Heart left ventricle (tissue), 16 donors: ENCODE data around the gene TTC16. TPM values are rescaled to one million over a fixed set of nuclear protein-coding genes. Genes with fewer than 3 reads are reported as not detected.

ENCODE experiments used
- ATAC-seq, 4 donors: fragments of 200-7000 bp; cut with Tn5 transposase; one replicate each; pipeline ENCODE4 v1.9.1; 2020 to 2022; ENCODE audit warnings: moderate library complexity in 4 of 4, mild to moderate bottlenecking in 3 of 4, moderate number of reproducible peaks in 1 of 4
- DNase-seq, 5 donors: peaks; one replicate each; pipeline ENCODE4 v3.0.0-alpha.2; 2020
- H3K27ac ChIP-seq, 12 donors: fragments of 200-600 bp; sonication (generic) in 4 of 12; one replicate each; pipeline versions ENCODE4 v1.5.0 to v1.8.0; 2016 to 2022; ENCODE audit warnings: mild to moderate bottlenecking in 2 of 12
- H3K27me3 ChIP-seq, 9 donors: fragments of 200-600 bp; sonication (generic) in 2 of 9; one replicate each; pipeline versions ENCODE4 v1.5.1 to v1.8.0; 2016 to 2022; ENCODE audit warnings: mild to moderate bottlenecking in 3 of 9
- H3K36me3 ChIP-seq, 9 donors: fragments of 200-600 bp; sonication (generic) in 2 of 9; one replicate each; pipeline versions ENCODE4 v1.5.0 to v1.8.0; 2018 to 2022; ENCODE audit warnings: mild to moderate bottlenecking in 2 of 9
- H3K4me1 ChIP-seq, 12 donors: fragments of 200-600 bp; sonication (generic) in 4 of 12; one replicate each; pipeline versions ENCODE4 v1.5.0 to v1.8.0; 2016 to 2022; ENCODE audit warnings: mild to moderate bottlenecking in 3 of 12
- H3K4me3 ChIP-seq, 12 donors: fragments of 200-600 bp; sonication (generic) in 4 of 12; one replicate each; pipeline versions ENCODE4 v1.5.0 to v1.8.0; 2017 to 2022; ENCODE audit warnings: mild to moderate bottlenecking in 9 of 12, moderate library complexity in 4 of 12
- H3K9me3 ChIP-seq, 12 donors: fragments of 200-600 bp; sonication (generic) in 4 of 12; one replicate each; pipeline versions ENCODE4 v1.5.0 to v1.8.0; 2016 to 2022; ENCODE audit warnings: mild to moderate bottlenecking in 1 of 12
- POLR2A ChIP-seq, 2 donors: fragments of 450-650 bp; IDR thresholded peaks; one replicate each; pipeline ENCODE4 v1.6.1; 2017; ENCODE audit warnings: antibody characterized with exemption in 2 of 2, mild to moderate bottlenecking in 2 of 2, moderate library complexity in 2 of 2
- WGBS, 4 donors: extraction: QIAGEN DNeasy Blood & Tissue Kit in 2 of 4; methylation state at CpG; one replicate each; pipeline versions ENCODE4 v1.1.5 to v1.1.7; 2013 to 2018; 5-methylcytosine and 5-hydroxymethylcytosine counted together
- intact Hi-C, 10 donors: fragments of 100-400 bp; cut with DNase I; formaldehyde crosslinking; loops; one replicate each; pipeline versions ENCODE4 v1.11.1 to v1.14.2; 2022
- polyA plus RNA-seq, 2 donors: library from polyadenylated mRNA; stranded (reverse); fragments of 200-250 nt; gene quantifications; one replicate each; pipeline ENCODE4 v1.2.3, GENCODE V29; 2013
- total RNA-seq, 9 donors: library from RNA; depleted of rRNA in 2 of 9; stranded (reverse); fragments of >200 nt in 2 of 9; fragmentation: NEBNext Ultra II Directional in 3 of 9; extraction: Animal tissue kit (Norgen Biotek cat#: 25700) in 3 of 9; gene quantifications; one replicate each; pipeline versions ENCODE4 v1.1.0 to v1.2.4, GENCODE V29; 2016 to 2023
- TF ChIP-seq, protein P1 (sequence below), 12 donors: fragments of 200-600 bp; sonication (generic) in 4 of 12; IDR thresholded peaks; one replicate each; pipeline versions ENCODE4 v1.5.0 to v1.8.0; 2018 to 2022; ENCODE audit warnings: antibody characterized with exemption in 12 of 12, mild to moderate bottlenecking in 5 of 12
- donor health status: ischemic (EF 13 %, LVEDD 7.1; RV severe dilation, severe dysfunction).
- donor health status: healthy with polysubstance abuse.
- donor health status: DM: no; HTN: yes; CAD: no.
- donor health status: DM: no; HTN: no; CAD: no.
- donor health status: ischemic (EF 25% LVEDD 6.9; RV normal size, moderate dysfunction).
- donor health status: ischemic (EF 25% LVEDD 5.7; RV mildly dilated, moderate dysfunction).
- donor health status: healthy.
- donor health status: DM: yes; HTN: yes; CAD: no.
- donor health status: ischemic (EF 35%, LVEDD 5.7; RV mildly dilated, moderate dysfunction).
- donor health status: nonischemic (EF 11% LVEDD 7.7; RV severe dilation, severe dysfunction).
- donor health status: DM: yes; HTN: yes; CAD: no.
- donor health status: PGD.
- donor health status: ischemic (EF 29% LVEDD 5.4; RV normal size, mild dysfunction).
- donor health status: nonischemic (EF 23%, LVEDD 6.1; RV moderate dilation, normal function).

TTC16 gene
- total and polyA plus RNA-seq, 11 donors, result 0.09 to 0.61 (median 0.27) TPM; not detected in 2

DNA sequence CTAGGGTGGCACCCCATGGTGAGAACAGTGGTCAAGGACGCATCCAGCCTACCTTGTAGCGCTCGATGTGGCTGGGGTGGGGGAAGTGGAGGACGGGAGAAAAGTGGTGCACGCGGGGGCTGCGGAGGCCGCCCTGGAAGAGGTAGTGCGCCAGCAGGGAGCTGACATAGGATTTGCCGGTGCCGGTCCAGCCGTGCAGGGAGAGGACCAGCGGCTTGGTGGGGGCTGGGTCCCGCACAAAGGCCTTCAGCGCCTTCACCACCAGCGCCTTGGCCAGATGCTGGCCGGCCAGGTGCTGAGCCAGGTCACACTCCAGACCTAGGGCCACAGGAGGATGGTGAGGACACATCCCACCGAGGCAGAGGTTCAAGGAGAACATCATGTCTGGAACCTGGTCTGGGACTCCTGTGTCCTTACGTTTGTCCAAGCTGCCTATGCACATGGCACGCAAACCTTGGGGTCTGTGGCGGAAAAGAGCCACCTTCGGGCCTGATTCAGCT is 18.4 kb downstream of the TTC16 start:
- no peak for TF ChIP-seq POLR2A (IDR thresholded peaks at IDR 0.05)
- TF ChIP-seq, protein P1, sequence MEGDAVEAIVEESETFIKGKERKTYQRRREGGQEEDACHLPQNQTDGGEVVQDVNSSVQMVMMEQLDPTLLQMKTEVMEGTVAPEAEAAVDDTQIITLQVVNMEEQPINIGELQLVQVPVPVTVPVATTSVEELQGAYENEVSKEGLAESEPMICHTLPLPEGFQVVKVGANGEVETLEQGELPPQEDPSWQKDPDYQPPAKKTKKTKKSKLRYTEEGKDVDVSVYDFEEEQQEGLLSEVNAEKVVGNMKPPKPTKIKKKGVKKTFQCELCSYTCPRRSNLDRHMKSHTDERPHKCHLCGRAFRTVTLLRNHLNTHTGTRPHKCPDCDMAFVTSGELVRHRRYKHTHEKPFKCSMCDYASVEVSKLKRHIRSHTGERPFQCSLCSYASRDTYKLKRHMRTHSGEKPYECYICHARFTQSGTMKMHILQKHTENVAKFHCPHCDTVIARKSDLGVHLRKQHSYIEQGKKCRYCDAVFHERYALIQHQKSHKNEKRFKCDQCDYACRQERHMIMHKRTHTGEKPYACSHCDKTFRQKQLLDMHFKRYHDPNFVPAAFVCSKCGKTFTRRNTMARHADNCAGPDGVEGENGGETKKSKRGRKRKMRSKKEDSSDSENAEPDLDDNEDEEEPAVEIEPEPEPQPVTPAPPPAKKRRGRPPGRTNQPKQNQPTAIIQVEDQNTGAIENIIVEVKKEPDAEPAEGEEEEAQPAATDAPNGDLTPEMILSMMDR (IDR thresholded peaks at IDR 0.05), result peak in 1 of 12 donors; percentile 95
- Histone ChIP-seq H3K27ac (peak overlapping the region; percentile 89 to 99 (median 94)), H3K9me3 (no peaks in the 10 kb centered on the region), H3K27me3 (no peaks in the 10 kb centered on the region), H3K36me3 (peaks cover 0 to 39% (median 32%) of the 10 kb centered on the region in 9 donors), H3K4me3 (peak overlapping the region; percentile 40 to 85 (median 74)), H3K4me1 (peaks cover 0 to 24% (median 13%) of the 10 kb centered on the region in 12 donors)
- ATAC-seq (peak in 1 of 4 donors; percentile 2), DNase-seq (no peak)
- 48 to 64% (median 58%) methylated on average over 18 to 22 of the region's 22 CpGs for WGBS, 4 donors
- intact Hi-C loops, result loop anchor here (1.0 to 10.0 kb wide), 17 partner anchors 51 to 232 kb away; partner anchors contain the start of gene ST6GALNAC4 (in 1 of the 10)

DNA sequence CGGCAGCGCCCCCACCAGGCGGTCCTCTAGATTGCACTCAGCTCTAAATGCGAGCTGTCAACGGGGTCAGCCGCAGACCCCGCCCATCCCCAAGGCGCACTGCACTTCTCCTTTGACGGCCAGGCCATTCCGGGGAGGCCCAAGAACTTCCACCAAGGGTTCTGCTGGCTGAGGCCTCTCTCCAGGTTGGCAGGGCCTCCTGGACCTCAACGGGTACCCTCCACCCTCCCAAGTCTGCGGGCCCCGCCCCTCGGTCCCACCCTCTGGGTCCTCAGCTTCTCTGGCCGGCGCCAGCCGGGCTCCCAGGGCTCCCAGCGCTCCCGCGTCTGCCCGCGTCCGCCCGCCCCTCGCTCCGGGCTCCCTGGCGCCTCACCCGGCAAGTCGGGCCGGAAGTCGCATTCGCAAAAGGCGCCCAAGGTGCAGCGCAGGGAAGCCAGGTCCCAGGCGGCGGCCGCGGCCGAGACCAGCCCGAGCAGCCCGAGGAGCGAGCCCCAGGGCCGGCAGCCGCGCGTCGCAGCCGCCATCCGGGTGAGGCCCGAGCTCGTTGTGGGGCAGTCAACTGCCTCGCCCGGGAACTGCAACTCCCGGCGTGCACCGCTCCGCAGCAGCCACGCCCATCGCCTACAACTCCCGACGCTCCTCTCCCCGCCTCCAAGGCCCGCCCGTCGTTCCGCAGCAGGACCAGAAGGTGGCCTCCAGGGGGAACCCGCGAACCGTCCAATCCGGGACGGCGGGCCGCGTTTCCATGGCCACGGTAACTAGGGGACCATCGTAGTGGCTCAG is 19.1 kb downstream of the TTC16 start, which contains the start of gene TOR2A:
Gene TOR2A (minus strand): TSS at position 548 of the 783 bp plus-strand sequence. CDS start 24 bp downstream, at position 524.
- Histone ChIP-seq H3K27me3 (no peaks in the 10 kb centered on the region), H3K4me1 (peaks cover 0 to 24% (median 13%) of the 10 kb centered on the region in 12 donors), H3K4me3 (peak within 1 kb of the TSS; percentile 40 to 85 (median 74)), H3K36me3 (peaks cover 0 to 45% (median 38%) of the 10 kb centered on the region in 9 donors), H3K27ac (peak within 1 kb of the TSS; percentile 89 to 99 (median 94)), H3K9me3 (no peaks in the 10 kb centered on the region)
- ATAC-seq (peak; percentile 91 to 96 (median 96)), DNase-seq (peak; percentile 98 to 99 (median 98))
- 0% methylated on average over 40 to 76 of the region's 76 CpGs for WGBS, 4 donors
- TF ChIP-seq POLR2A (IDR thresholded peaks at IDR 0.05), result peak in 1 of 2 donors; percentile 94
- TF ChIP-seq, protein P1 (IDR thresholded peaks at IDR 0.05), result peak; percentile 90 to 97 (median 92)
- intact Hi-C loops, result loop anchor here (1.0 to 10.0 kb wide), 23 partner anchors 47 to 233 kb away; partner anchors contain the start of gene ST6GALNAC4 (in 4 of the 10)

DNA sequence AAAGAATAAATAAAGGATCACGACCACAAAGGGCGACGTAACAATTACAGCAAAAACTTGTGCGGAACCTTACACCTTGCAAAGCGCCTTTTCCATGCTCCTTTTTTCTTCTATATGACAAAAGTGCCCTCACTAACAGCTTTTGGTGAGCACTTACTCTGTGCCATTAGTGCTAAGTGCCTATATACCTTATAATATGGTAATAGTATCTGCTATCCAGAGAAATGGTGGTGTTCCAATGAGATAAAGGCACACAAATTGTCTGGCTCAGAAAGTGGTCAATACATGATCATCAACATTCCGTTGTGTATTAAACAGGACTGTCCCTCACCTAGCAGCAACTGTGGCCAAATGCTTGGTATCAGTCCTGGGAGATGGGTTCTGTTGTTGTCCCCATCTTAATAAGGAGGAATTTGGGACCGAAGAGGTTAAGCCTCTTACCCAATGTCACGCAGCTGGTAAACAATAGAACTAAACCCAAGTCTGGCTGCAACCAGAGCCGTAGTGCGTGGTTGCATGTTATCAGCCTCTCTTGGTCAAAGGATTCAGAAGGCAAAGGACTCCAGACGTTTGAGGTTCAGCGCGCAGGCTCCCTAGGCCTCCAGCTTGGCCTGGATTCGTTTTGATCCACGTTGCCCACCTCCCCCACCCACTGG is 19.8 kb downstream of the TTC16 start:
- intact Hi-C loops, result loop anchor here (1.0 to 10.0 kb wide), 18 partner anchors 47 to 231 kb away; partner anchors contain the start of gene ST6GALNAC4 (in 4 of the 10)
- TF ChIP-seq POLR2A (IDR thresholded peaks at IDR 0.05), result no peak
- TF ChIP-seq, protein P1 (IDR thresholded peaks at IDR 0.05), result no peak
- H3K36me3 ChIP-seq, result peaks cover 0 to 51% (median 44%) of the 10 kb centered on the region in 9 donors
- no peaks in the 10 kb centered on the region for H3K9me3 ChIP-seq
- DNase-seq, result no peak
- H3K27ac ChIP-seq, result peak overlapping the region in 8 of 12 donors; percentile 4 to 99 (median 40)
- H3K4me1 ChIP-seq, result peaks cover 0 to 28% (median 17%) of the 10 kb centered on the region in 12 donors
- peak overlapping the region in 5 of 12 donors; percentile 78 to 85 (median 82) for H3K4me3 ChIP-seq
- ATAC-seq, result peak in 1 of 4 donors; percentile 1
- 25 to 29% (median 27%) methylated on average over 13 to 15 of the region's 15 CpGs for WGBS, 4 donors
- H3K27me3 ChIP-seq, result no peaks in the 10 kb centered on the region
